Glutamatergic neuron (in vitro differentiated cells): ENCODE data around the gene CYBA. TPM values are rescaled to one million over a fixed set of nuclear protein-coding genes. Genes with fewer than 3 reads are reported as not detected.
A peak's percentile ranks its signal among the peaks of the same experiment; 100 is the strongest.
"Not testable (repeated sequence)": the region's sequence is repeated elsewhere in the genome, so short reads cannot be mapped to it uniquely, and the experiment has no call there.

Source experiments
- DNase-seq: peaks from one replicate; pipeline ENCODE4 v3.0.0; 2022
- H3K27ac Mint-ChIP-seq: one replicate; pipeline ENCODE4 v1.8.0; 2020; ENCODE audit warnings: mild to moderate bottlenecking, mixed read lengths, inconsistent platforms; ENCODE audit not compliant: unreplicated experiment
- H3K27me3 Mint-ChIP-seq: one replicate; pipeline ENCODE4 v1.8.0; 2020; ENCODE audit warnings: mild to moderate bottlenecking, moderate library complexity, mixed read lengths, inconsistent platforms; ENCODE audit not compliant: unreplicated experiment
- H3K36me3 Mint-ChIP-seq: one replicate; pipeline ENCODE4 v1.8.0; 2020; ENCODE audit warnings: mild to moderate bottlenecking, mixed read lengths, inconsistent platforms; ENCODE audit not compliant: unreplicated experiment
- H3K4me1 Mint-ChIP-seq: one replicate; pipeline ENCODE4 v1.8.0; 2020; ENCODE audit warnings: mild to moderate bottlenecking, low read depth, mixed read lengths, inconsistent platforms; ENCODE audit not compliant: unreplicated experiment
- H3K4me3 Mint-ChIP-seq: one replicate; pipeline ENCODE4 v1.8.0; 2020; ENCODE audit warnings: mild to moderate bottlenecking, mixed read lengths, inconsistent platforms; ENCODE audit not compliant: unreplicated experiment
- H3K9me3 Mint-ChIP-seq: one replicate; pipeline ENCODE4 v1.8.0; 2020; ENCODE audit warnings: mild to moderate bottlenecking, moderate library complexity, mixed read lengths, inconsistent platforms; ENCODE audit not compliant: unreplicated experiment
- total RNA-seq: library from RNA; stranded (reverse); fragmentation: NEBNext Ultra II Directional; extraction: Animal tissue kit (Norgen Biotek cat#: 25700); gene quantifications from one replicate; pipeline ENCODE4 v1.2.1, GENCODE V29; 2021; ENCODE audit not compliant: unreplicated experiment
- TF ChIP-seq, protein P1 (sequence below): fragments of 200-600 bp; sonication (generic); IDR thresholded peaks from one replicate; pipeline ENCODE4 v1.5.0; 2021; ENCODE audit not compliant: partially characterized antibody, unreplicated experiment

CYBA gene
- total RNA-seq, 1 donor from 2014 or later, result 28.7 TPM

DNA sequence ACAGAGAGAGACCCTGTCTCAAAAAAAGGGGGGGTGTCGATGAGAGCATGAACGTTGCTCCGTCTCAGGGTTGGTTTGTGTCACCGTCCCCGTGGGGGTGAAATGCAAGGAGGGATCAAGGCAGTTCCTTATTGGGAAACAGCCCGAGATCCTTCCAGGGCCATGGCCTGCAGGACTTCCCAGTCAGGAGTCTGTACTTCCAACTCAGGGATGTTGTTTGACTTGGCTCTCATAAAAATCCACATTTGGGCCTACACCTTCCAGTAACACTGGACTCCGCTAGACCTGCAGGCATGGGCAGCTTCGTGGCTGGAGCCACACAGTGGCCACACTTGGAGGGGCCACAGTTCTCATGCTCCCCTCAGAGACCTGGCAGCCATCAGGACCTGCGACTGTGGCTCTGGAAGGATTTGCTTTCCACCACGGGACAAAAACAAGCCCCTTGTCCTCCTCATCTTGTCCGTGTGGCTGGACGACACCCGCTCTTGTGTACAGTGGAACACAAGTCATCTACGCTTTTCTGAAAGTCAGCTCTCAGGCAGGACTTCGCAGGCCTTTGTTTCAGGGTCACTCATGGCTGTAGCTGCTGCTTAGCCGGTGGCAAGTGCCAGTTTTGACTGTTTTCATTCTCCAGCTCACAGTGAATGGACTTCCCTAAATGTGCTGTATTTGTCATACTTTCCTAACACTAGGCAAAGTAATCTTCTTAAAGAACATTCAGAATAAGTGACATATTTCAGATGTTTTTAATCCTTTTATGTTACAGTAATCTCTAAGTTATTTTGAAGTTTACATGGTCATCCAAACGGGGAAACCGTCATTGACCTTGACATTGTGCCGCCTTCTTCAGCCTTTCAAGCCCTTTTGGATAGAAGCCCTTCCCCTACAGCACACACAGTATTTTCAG is 36.7 kb downstream of the CYBA start:
- DNase-seq, result no peak
- H3K36me3 Mint-ChIP-seq, result no peaks in the 10 kb centered on the region
- H3K4me1 Mint-ChIP-seq, result peaks cover 70% of the 10 kb centered on the region
- TF ChIP-seq, protein P1, sequence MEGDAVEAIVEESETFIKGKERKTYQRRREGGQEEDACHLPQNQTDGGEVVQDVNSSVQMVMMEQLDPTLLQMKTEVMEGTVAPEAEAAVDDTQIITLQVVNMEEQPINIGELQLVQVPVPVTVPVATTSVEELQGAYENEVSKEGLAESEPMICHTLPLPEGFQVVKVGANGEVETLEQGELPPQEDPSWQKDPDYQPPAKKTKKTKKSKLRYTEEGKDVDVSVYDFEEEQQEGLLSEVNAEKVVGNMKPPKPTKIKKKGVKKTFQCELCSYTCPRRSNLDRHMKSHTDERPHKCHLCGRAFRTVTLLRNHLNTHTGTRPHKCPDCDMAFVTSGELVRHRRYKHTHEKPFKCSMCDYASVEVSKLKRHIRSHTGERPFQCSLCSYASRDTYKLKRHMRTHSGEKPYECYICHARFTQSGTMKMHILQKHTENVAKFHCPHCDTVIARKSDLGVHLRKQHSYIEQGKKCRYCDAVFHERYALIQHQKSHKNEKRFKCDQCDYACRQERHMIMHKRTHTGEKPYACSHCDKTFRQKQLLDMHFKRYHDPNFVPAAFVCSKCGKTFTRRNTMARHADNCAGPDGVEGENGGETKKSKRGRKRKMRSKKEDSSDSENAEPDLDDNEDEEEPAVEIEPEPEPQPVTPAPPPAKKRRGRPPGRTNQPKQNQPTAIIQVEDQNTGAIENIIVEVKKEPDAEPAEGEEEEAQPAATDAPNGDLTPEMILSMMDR, result no peak
- peaks cover 12% of the 10 kb centered on the region for H3K9me3 Mint-ChIP-seq
- H3K4me3 Mint-ChIP-seq, result peak overlapping the region; percentile 61
- peaks cover 10% of the 10 kb centered on the region for H3K27me3 Mint-ChIP-seq
- peak overlapping the region; percentile 70 for H3K27ac Mint-ChIP-seq

DNA sequence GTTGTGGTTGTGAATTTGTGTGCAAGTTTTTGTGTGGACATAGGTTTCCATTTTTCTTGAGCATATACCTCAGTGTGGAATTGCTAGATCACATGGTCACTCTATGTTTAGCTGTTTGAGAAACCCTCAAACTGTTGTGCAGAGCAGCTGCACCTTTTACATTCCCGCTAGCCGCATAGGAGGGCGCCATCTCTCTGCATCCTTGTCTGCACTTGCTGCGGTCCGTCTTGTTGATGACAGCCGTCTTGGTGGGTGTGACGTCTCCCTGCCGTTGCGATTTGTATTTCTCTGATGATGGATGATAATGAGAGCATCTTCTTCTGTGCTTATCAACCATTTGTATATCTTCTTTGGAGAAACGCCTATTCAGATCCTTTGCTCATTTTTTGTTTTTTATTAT is 37.6 kb downstream of the CYBA start:
- DNase-seq, result no peak
- Mint-ChIP-seq H3K4me3 (peak overlapping the region; percentile 39), H3K9me3 (peaks cover 14% of the 10 kb centered on the region), H3K4me1 (peaks cover 61% of the 10 kb centered on the region), H3K36me3 (no peaks in the 10 kb centered on the region), H3K27me3 (peaks cover 10% of the 10 kb centered on the region), H3K27ac (no peak overlapping the region)
- TF ChIP-seq, protein P1, result no peak

DNA sequence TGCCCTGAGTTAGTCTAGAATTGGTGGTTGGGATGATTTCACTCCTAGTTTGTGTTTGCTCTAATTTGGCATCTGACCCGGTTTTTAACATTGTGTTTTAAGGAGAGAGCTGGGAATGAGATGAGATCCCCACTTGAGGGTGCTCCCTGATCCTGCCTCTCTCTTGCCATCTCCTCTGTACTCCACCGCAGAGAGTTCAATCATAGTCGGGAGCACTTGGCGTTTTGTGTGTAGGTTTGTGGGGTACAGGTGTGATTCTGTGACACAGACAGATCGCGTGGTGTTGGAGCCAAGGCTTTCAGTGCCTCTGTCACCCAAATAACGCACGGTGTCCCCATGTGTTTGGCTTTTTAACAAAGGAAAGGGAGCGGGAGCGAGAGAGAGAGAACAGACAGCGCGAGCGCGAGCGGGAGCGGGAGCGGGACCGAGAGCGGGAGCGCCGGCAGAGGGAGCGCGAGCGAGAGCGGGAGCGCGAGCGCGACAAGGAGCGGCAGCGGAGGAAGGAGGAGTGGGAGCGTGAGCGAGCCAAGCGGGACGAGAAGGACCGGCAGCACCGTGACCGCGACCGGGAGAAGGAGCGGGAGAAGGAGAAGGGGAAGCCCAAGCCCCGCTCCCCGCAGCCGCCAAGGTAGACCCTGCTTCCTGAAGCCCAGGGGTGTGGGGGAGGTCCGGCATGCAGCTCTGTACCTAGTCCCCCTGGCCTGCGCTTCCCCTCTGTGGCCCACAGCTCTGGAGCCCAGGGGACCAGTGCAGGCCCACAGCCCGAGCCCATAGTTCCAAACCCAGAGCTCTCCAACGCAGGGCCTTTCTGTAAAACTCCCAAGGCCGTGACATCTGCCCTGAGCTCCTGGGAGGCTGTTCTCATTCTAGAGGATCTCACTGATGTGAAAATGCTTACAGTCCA is 39.7 kb downstream of the CYBA start:
- H3K9me3 Mint-ChIP-seq, result peaks cover 13% of the 10 kb centered on the region
- H3K4me1 Mint-ChIP-seq, result peaks cover 58% of the 10 kb centered on the region
- TF ChIP-seq, protein P1, result no peak
- DNase-seq, result peak; percentile 72
- H3K36me3 Mint-ChIP-seq, result no peaks in the 10 kb centered on the region
- H3K27me3 Mint-ChIP-seq, result peaks cover 10% of the 10 kb centered on the region
- H3K4me3 Mint-ChIP-seq, result peak overlapping the region; percentile 77
- H3K27ac Mint-ChIP-seq, result peak overlapping the region; percentile 86

DNA sequence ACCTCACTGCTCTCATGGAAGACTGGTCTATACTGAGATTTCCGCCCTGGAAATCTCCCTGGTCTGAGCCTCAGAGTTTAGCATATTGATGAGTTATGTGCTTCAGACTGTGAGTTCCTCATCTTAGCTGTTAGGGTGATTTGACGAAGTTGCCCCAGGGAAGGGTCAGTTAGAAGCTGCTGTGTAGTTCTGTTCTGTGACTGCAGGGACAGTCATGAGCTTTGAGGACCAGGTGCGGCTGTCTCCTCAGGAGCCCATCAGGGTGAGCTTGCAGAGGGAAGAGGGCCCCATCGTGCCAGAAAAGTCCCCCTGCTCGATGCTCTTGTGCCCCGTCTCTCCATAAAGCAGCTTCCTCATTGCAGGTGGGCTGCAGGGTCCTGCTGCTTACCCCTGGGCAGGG is 40.8 kb downstream of the CYBA start:
- H3K4me3 Mint-ChIP-seq, result no peak overlapping the region
- peaks cover 57% of the 10 kb centered on the region for H3K4me1 Mint-ChIP-seq
- H3K9me3 Mint-ChIP-seq, result peaks cover 8% of the 10 kb centered on the region
- DNase-seq, result no peak
- H3K36me3 Mint-ChIP-seq, result no peaks in the 10 kb centered on the region
- TF ChIP-seq, protein P1, result peak; percentile 53
- no peak overlapping the region for H3K27ac Mint-ChIP-seq
- peaks cover 6% of the 10 kb centered on the region for H3K27me3 Mint-ChIP-seq

DNA sequence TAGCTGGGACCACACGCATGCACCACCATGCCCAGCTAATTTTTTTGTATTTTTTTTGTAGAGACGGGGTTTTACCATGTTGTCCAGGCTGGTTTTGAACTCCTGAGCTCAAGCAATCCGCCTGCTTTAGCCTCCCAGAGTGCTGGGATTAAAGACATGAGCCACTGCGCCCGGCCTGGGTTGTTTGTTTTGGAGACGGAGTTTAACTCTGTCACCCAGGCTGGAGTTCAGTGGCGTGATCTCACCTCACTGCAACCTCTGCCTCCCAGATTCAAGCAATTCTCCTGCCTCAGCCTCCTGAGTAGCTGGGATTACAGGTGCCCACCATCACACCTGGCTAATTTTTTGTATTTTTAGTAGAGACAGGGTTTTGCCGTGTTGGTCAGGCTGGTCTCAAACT is 41.4 kb downstream of the CYBA start:
- DNase-seq, H3K27ac Mint-ChIP-seq, H3K4me3 Mint-ChIP-seq, H3K36me3 Mint-ChIP-seq, H3K27me3 Mint-ChIP-seq, H3K9me3 Mint-ChIP-seq: not testable (repeated sequence)
- H3K4me1 Mint-ChIP-seq, result peaks cover 53% of the 10 kb centered on the region
